ENCODE results near the gene GABARAP.

GRCh38 chr17:7218166-7218565, 24.1 kb downstream of the GABARAP start:
- no peak for TF ChIP-seq ZBTB26 (tag by site-specific recombination; optimal IDR thresholded peaks at IDR 0.05)
- no peak for TF ChIP-seq ZNF621 (tag by site-specific recombination; IDR thresholded peaks at IDR 0.05)
